DOHH2 (cell line): ENCODE data around the gene ZSCAN5B.

Experiments
- H3F3A ChIP-seq: fragments of 200-600 bp; sonication (generic), shearing (Covaris generic); 2 replicates; pipeline ENCODE4 v1.6.0; 2016; ENCODE audit warnings: antibody characterized with exemption, mild to moderate bottlenecking; ENCODE audit not compliant: control insufficient read depth, insufficient read depth
- H3K27ac ChIP-seq: fragments of 200-600 bp; sonication (generic); 2 replicates; pipeline ENCODE4 v1.5.1; 2014; ENCODE audit warnings: low read depth, mild to moderate bottlenecking, low read length, moderate library complexity
- H3K27me3 ChIP-seq: fragments of 200-600 bp; sonication (generic); 2 replicates; pipeline ENCODE4 v1.6.1; 2014; ENCODE audit warnings: mild to moderate bottlenecking, low read length, mixed read lengths; ENCODE audit not compliant: control insufficient read depth
- H3K36me3 ChIP-seq: fragments of 200-600 bp; sonication (generic); 2 replicates; pipeline ENCODE4 v1.6.1; 2014; ENCODE audit warnings: mild to moderate bottlenecking, low read length, moderate library complexity, mixed read lengths; ENCODE audit not compliant: control insufficient read depth
- H3K4me1 ChIP-seq: fragments of 200-600 bp; sonication (generic); 2 replicates; pipeline ENCODE4 v1.6.1; 2014; ENCODE audit warnings: mild to moderate bottlenecking, low read length, mixed read lengths; ENCODE audit not compliant: control insufficient read depth
- H3K4me2 ChIP-seq: fragments of 200-600 bp; sonication (generic); 2 replicates; pipeline ENCODE4 v1.6.0; 2014; ENCODE audit warnings: mild to moderate bottlenecking, low read length, moderate library complexity
- H3K4me3 ChIP-seq: fragments of 200-600 bp; sonication (generic); 2 replicates; pipeline ENCODE4 v1.5.1; 2014; ENCODE audit warnings: mild to moderate bottlenecking, low read length, mixed read lengths
- H3K79me2 ChIP-seq: fragments of 200-600 bp; sonication (generic); 2 replicates; pipeline ENCODE4 v1.6.1; 2014; ENCODE audit warnings: mild to moderate bottlenecking, low read length, mixed read lengths; ENCODE audit not compliant: control insufficient read depth
- H3K9me2 ChIP-seq: fragments of 200-600 bp; sonication (generic); replicated peaks from 2 replicates; pipeline ENCODE4 v1.6.1; 2014; ENCODE audit warnings: mild to moderate bottlenecking, low read length, mixed read lengths; ENCODE audit not compliant: control insufficient read depth
- H3K9me3 ChIP-seq: fragments of 200-600 bp; sonication (generic); 2 replicates; pipeline ENCODE4 v1.6.1; 2014; ENCODE audit warnings: antibody characterized with exemption, low read length, mixed read lengths; ENCODE audit not compliant: control insufficient read depth, insufficient read depth
- H4K20me1 ChIP-seq: fragments of 200-600 bp; sonication (generic); 2 replicates; pipeline ENCODE4 v1.6.0; 2014; ENCODE audit warnings: low read depth, mild to moderate bottlenecking, antibody characterized with exemption, low read length, moderate library complexity; ENCODE audit not compliant: control insufficient read depth, insufficient read depth
- CTCF ChIP-seq: fragments of 200-600 bp; sonication (generic); IDR thresholded peaks from one replicate; pipeline ENCODE4 v1.5.1; 2014; ENCODE audit warnings: antibody characterized with exemption, mild to moderate bottlenecking, low read depth, low read length; ENCODE audit not compliant: poor library complexity, severe bottlenecking
- EZH2phosphoT487 ChIP-seq: fragments of 200-600 bp; sonication (generic); IDR thresholded peaks from 2 replicates; pipeline ENCODE4 v1.6.1; 2017; ENCODE audit warnings: borderline replicate concordance, mild to moderate bottlenecking, antibody characterized with exemption, low read length, moderate library complexity, mixed read lengths

The ZSCAN5B gene

GRCh38 chr19:56159622-56160271 lies 37.8 kb downstream of the ZSCAN5B start:
- Histone ChIP-seq H3K4me2 (no peak overlapping the region), H3K4me3 (no peak overlapping the region), H3K27ac (no peak overlapping the region), H3F3A (no peaks in the 10 kb centered on the region), H3K79me2 (no peaks in the 10 kb centered on the region), H4K20me1 (no peaks in the 10 kb centered on the region), H3K27me3 (no peaks in the 10 kb centered on the region), H3K36me3 (peaks cover 18% of the 10 kb centered on the region), H3K4me1 (no peaks in the 10 kb centered on the region), H3K9me2 (no peaks in the 10 kb centered on the region), H3K9me3 (no peaks in the 10 kb centered on the region)
- no peak for TF ChIP-seq CTCF
- TF ChIP-seq EZH2phosphoT487, result no peak

- Histone ChIP-seq H3K27ac (no peak overlapping the region), H3F3A (no peaks in the 10 kb centered on the region)
Observed at GRCh38 chr19:56159009-56159559, 38.5 kb downstream of the ZSCAN5B start.

GRCh38 chr19:56158170-56158757 lies 39.3 kb downstream of the ZSCAN5B start:
- no peaks in the 10 kb centered on the region for H3K9me2 ChIP-seq
- no peak overlapping the region for H3K4me2 ChIP-seq
- TF ChIP-seq CTCF (no peak), EZH2phosphoT487 (no peak)
- 0 out of 2 replicates have a peak, but pooled peaks cover 2% of the 10 kb centered on the region for H3K79me2 ChIP-seq
- H3K27ac ChIP-seq, result no peak overlapping the region
- H3F3A ChIP-seq, result no peaks in the 10 kb centered on the region
- no peaks in the 10 kb centered on the region for H3K27me3 ChIP-seq
- H4K20me1 ChIP-seq, result no peaks in the 10 kb centered on the region
- H3K9me3 ChIP-seq, result no peaks in the 10 kb centered on the region
- H3K36me3 ChIP-seq, result peaks cover 21% of the 10 kb centered on the region
- no peaks in the 10 kb centered on the region for H3K4me1 ChIP-seq
- no peak overlapping the region for H3K4me3 ChIP-seq

More at GRCh38 chr19:56159009-56159559, 38.5 kb downstream of the ZSCAN5B start:
- H3K27me3 ChIP-seq, result no peaks in the 10 kb centered on the region
- no peaks in the 10 kb centered on the region for H3K79me2 ChIP-seq
- no peak for TF ChIP-seq EZH2phosphoT487
- no peak for TF ChIP-seq CTCF
- H3K4me1 ChIP-seq, result no peaks in the 10 kb centered on the region
- no peaks in the 10 kb centered on the region for H3K9me2 ChIP-seq
- no peaks in the 10 kb centered on the region for H3K9me3 ChIP-seq
- no peak overlapping the region for H3K4me2 ChIP-seq
- no peak overlapping the region for H3K4me3 ChIP-seq
- H4K20me1 ChIP-seq, result no peaks in the 10 kb centered on the region
- H3K36me3 ChIP-seq, result peaks cover 21% of the 10 kb centered on the region
